Retina (tissue), 1 donor: ENCODE measurements around the gene GP9.
"Not testable (repeated sequence)": the region's sequence is repeated elsewhere in the genome, so short reads cannot be mapped to it uniquely, and the experiment has no call there.

Experiments used
- DNase-seq: peaks from one replicate; pipeline ENCODE4 v3.0.0-alpha.2; 2016

GP9 gene

GRCh38 chr3:129081503-129081902, 20.9 kb downstream of the GP9 start:
- DNase-seq, result no peak

- no peak for DNase-seq
Measured at GRCh38 chr3:129082026-129082425, 21.4 kb downstream of the GP9 start.

- DNase-seq, result no peak
Measured at GRCh38 chr3:129084501-129084900, 23.9 kb downstream of the GP9 start.

GRCh38 chr3:129085165-129085715, 24.7 kb downstream of the GP9 start:
- no peak for DNase-seq

GRCh38 chr3:129085818-129086217, 25.2 kb downstream of the GP9 start:
- DNase-seq, result no peak

GRCh38 chr3:129087138-129087702, 26.6 kb downstream of the GP9 start:
- no peak for DNase-seq

- DNase-seq, result not testable (repeated sequence)
Measured at GRCh38 chr3:129087904-129088303, 27.3 kb downstream of the GP9 start.

- not testable (repeated sequence) for DNase-seq
Measured at GRCh38 chr3:129088312-129088711, 27.7 kb downstream of the GP9 start.

- no peak for DNase-seq
Measured at GRCh38 chr3:129095285-129095684, 34.7 kb downstream of the GP9 start.

GRCh38 chr3:129100274-129100673, 39.7 kb downstream of the GP9 start:
- no peak for DNase-seq

GRCh38 chr3:129101370-129102138, 41.0 kb downstream of the GP9 start:
- DNase-seq, result no peak

- DNase-seq, result no peak
Measured at GRCh38 chr3:129103296-129103695, 42.7 kb downstream of the GP9 start.

GRCh38 chr3:129104051-129104450, 43.5 kb downstream of the GP9 start:
- DNase-seq, result no peak

- no peak for DNase-seq
Measured at GRCh38 chr3:129104498-129105079, 44.0 kb downstream of the GP9 start.

- no peak for DNase-seq
Measured at GRCh38 chr3:129105862-129106261, 45.3 kb downstream of the GP9 start.

GRCh38 chr3:129106320-129106719, 45.7 kb downstream of the GP9 start:
- no peak for DNase-seq

GRCh38 chr3:129106866-129107565, 46.4 kb downstream of the GP9 start:
- DNase-seq, result no peak

GRCh38 chr3:129107793-129108192, 47.2 kb downstream of the GP9 start:
- no peak for DNase-seq

- not testable (repeated sequence) for DNase-seq
Measured at GRCh38 chr3:129111076-129111780, 50.6 kb downstream of the GP9 start.
